ENCODE results near the gene PLSCR4. TPM values are rescaled to one million over a fixed set of nuclear protein-coding genes. Genes with fewer than 3 reads are reported as not detected.

Gene PLSCR4
- total and polyA plus RNA-seq, 4 donors, result 19.5 to 56.4 (median 34.9) TPM

GRCh38 chr3:146189519-146190173 lies 61.3 kb downstream of the PLSCR4 start:
- peak overlapping the region in 1 of 2 donors; percentile 14 for H3K9ac ChIP-seq (ENCODE audit: low read depth in 1 of 2, low read length in 2 of 2)
- no peak overlapping the region for H3K4me3 ChIP-seq (ENCODE audit: low read depth in 1 of 3, low read length in 3 of 3)
- TF ChIP-seq, protein P1, sequence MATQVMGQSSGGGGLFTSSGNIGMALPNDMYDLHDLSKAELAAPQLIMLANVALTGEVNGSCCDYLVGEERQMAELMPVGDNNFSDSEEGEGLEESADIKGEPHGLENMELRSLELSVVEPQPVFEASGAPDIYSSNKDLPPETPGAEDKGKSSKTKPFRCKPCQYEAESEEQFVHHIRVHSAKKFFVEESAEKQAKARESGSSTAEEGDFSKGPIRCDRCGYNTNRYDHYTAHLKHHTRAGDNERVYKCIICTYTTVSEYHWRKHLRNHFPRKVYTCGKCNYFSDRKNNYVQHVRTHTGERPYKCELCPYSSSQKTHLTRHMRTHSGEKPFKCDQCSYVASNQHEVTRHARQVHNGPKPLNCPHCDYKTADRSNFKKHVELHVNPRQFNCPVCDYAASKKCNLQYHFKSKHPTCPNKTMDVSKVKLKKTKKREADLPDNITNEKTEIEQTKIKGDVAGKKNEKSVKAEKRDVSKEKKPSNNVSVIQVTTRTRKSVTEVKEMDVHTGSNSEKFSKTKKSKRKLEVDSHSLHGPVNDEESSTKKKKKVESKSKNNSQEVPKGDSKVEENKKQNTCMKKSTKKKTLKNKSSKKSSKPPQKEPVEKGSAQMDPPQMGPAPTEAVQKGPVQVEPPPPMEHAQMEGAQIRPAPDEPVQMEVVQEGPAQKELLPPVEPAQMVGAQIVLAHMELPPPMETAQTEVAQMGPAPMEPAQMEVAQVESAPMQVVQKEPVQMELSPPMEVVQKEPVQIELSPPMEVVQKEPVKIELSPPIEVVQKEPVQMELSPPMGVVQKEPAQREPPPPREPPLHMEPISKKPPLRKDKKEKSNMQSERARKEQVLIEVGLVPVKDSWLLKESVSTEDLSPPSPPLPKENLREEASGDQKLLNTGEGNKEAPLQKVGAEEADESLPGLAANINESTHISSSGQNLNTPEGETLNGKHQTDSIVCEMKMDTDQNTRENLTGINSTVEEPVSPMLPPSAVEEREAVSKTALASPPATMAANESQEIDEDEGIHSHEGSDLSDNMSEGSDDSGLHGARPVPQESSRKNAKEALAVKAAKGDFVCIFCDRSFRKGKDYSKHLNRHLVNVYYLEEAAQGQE (IDR thresholded peaks at IDR 0.05), result no peak
- TF ChIP-seq RAD21 (IDR thresholded peaks at IDR 0.05) (peak; percentile 88 to 92), CTCF (IDR thresholded peaks at IDR 0.05; ENCODE audit: low read depth, low read length, missing input control) (peak; percentile 67), EGR1 (IDR thresholded peaks at IDR 0.05; ENCODE audit: low read depth in 2 of 2) (no peak)
- H3K27me3 ChIP-seq (ENCODE audit: control insufficient read depth in 4 of 4, insufficient read depth in 4 of 4, low read length in 3 of 4), result no peaks in the 10 kb centered on the region
- 10% methylated on average over 6 of the region's 6 CpGs for WGBS
- no peaks in the 10 kb centered on the region for H3K9me3 ChIP-seq (ENCODE audit: control insufficient read depth in 4 of 4, low read length in 3 of 4)
- peaks cover 2 to 20% (median 6%) of the 10 kb centered on the region in 4 donors for H3K36me3 ChIP-seq (ENCODE audit: control insufficient read depth in 4 of 4, insufficient read depth in 3 of 4, low read depth in 1 of 4, low read length in 3 of 4)
- H3K27ac ChIP-seq (ENCODE audit: low read depth in 1 of 2, low read length in 2 of 2), result no peak overlapping the region
- no peak for DNase-seq (ENCODE audit: low spot score)
- H3K4me1 ChIP-seq (ENCODE audit: control insufficient read depth in 4 of 4, insufficient read depth in 4 of 4, low read length in 3 of 4), result peaks cover 0 to under 1% (median 0%) of the 10 kb centered on the region in 4 donors

GRCh38 chr3:146187334-146187950 lies 63.5 kb downstream of the PLSCR4 start:
- Histone ChIP-seq H3K9me3 (ENCODE audit: control insufficient read depth in 4 of 4, low read length in 3 of 4) (no peaks in the 10 kb centered on the region), H3K27ac (ENCODE audit: low read depth in 1 of 2, low read length in 2 of 2) (no peak overlapping the region), H3K27me3 (ENCODE audit: control insufficient read depth in 4 of 4, insufficient read depth in 4 of 4, low read length in 3 of 4) (no peaks in the 10 kb centered on the region), H3K9ac (ENCODE audit: low read depth in 1 of 2, low read length in 2 of 2) (no peak overlapping the region), H3K4me1 (ENCODE audit: control insufficient read depth in 4 of 4, insufficient read depth in 4 of 4, low read length in 3 of 4) (peaks cover 0 to 2% (median 0%) of the 10 kb centered on the region in 4 donors), H3K4me3 (ENCODE audit: low read depth in 1 of 3, low read length in 3 of 3) (no peak overlapping the region), H3K36me3 (ENCODE audit: control insufficient read depth in 4 of 4, insufficient read depth in 3 of 4, low read depth in 1 of 4, low read length in 3 of 4) (peaks cover 0 to 5% (median 2%) of the 10 kb centered on the region in 4 donors)
- TF ChIP-seq CTCF (IDR thresholded peaks at IDR 0.05; ENCODE audit: low read depth, low read length, missing input control) (peak; percentile 59), RAD21 (IDR thresholded peaks at IDR 0.05) (peak; percentile 85 to 93), TAF1 (conservative IDR thresholded peaks at IDR 0.05) (no peak), ZBTB33 (IDR thresholded peaks at IDR 0.05) (no peak), GABPA (IDR thresholded peaks at IDR 0.05 in 1 of 2, conservative IDR thresholded peaks at IDR 0.05 in 1 of 2) (no peak), RXRA (IDR thresholded peaks at IDR 0.05) (no peak), SP1 (IDR thresholded peaks at IDR 0.05) (no peak), EGR1 (IDR thresholded peaks at IDR 0.05; ENCODE audit: low read depth in 2 of 2) (no peak)
- DNase-seq (ENCODE audit: low spot score), result no peak
- WGBS, result 37% methylated on average over 2 of the region's 2 CpGs
